AG04449 (cell line): ENCODE results near the gene FAM200C.

Experiments used
- CTCF ChIA-PET: fragments of 350-600 bp; formaldehyde crosslinking; extraction: SDS; loops from one replicate; lab custom pipeline; 2021; ENCODE audit warnings: antibody characterized with exemption; lab: Yijun Ruan, JAX
- POLR2A ChIA-PET: fragments of 400-600, 350-600 bp; formaldehyde crosslinking; extraction: SDS; loops from one replicate; lab custom pipeline; 2020; ENCODE audit warnings: antibody characterized with exemption, inconsistent platforms; lab: Yijun Ruan, JAX
- DNase-seq: peaks from one replicate; pipeline ENCODE4 v3.0.0-alpha.2; 2010; ENCODE audit warnings: low read depth, low spot score
- H3K4me3 ChIP-seq: 2 replicates; pipeline ENCODE4 v1.5.1; 2011; ENCODE audit warnings: low read depth, mild to moderate bottlenecking, control low read depth, low read length
- TF ChIP-seq, protein P1 (sequence below): IDR thresholded peaks from one replicate; pipeline ENCODE4 v1.5.1; 2011; ENCODE audit warnings: mild to moderate bottlenecking, moderate library complexity, low read length, control low read depth, inconsistent platforms; ENCODE audit not compliant: insufficient read depth; ENCODE audit errors: missing control alignments

Gene FAM200C

DNA sequence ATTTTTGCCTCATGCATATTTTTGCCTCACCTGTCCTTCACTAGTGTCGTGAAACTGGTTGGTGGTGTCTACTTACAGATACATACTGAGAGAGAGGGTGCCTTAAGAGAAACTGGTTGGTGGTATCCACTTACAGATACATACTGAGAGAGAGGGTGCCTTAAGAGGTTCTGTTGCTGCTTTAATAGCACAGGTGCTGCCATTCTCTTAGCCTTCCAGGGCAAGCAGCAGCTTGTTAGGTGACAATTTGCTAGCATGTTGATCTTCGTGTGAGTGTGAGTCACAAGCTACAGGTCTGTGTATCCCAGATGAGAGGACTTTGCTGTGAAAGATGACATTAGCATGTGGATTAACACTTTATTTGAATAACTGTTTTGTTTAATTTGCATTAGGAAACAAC lies 23.2 kb upstream of the FAM200C start:
- ChIA-PET CTCF (interaction anchor here (0.9 to 10.2 kb wide), 4 partner anchors 10 to 21 kb away, joined by 3 to 186 read pairs (median 6); no protein-coding TSS in a partner anchor), POLR2A (no interaction called here)
- peak overlapping the region; percentile 71 for H3K4me3 ChIP-seq
- TF ChIP-seq, protein P1, sequence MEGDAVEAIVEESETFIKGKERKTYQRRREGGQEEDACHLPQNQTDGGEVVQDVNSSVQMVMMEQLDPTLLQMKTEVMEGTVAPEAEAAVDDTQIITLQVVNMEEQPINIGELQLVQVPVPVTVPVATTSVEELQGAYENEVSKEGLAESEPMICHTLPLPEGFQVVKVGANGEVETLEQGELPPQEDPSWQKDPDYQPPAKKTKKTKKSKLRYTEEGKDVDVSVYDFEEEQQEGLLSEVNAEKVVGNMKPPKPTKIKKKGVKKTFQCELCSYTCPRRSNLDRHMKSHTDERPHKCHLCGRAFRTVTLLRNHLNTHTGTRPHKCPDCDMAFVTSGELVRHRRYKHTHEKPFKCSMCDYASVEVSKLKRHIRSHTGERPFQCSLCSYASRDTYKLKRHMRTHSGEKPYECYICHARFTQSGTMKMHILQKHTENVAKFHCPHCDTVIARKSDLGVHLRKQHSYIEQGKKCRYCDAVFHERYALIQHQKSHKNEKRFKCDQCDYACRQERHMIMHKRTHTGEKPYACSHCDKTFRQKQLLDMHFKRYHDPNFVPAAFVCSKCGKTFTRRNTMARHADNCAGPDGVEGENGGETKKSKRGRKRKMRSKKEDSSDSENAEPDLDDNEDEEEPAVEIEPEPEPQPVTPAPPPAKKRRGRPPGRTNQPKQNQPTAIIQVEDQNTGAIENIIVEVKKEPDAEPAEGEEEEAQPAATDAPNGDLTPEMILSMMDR, result no peak
- DNase-seq, result no peak

DNA sequence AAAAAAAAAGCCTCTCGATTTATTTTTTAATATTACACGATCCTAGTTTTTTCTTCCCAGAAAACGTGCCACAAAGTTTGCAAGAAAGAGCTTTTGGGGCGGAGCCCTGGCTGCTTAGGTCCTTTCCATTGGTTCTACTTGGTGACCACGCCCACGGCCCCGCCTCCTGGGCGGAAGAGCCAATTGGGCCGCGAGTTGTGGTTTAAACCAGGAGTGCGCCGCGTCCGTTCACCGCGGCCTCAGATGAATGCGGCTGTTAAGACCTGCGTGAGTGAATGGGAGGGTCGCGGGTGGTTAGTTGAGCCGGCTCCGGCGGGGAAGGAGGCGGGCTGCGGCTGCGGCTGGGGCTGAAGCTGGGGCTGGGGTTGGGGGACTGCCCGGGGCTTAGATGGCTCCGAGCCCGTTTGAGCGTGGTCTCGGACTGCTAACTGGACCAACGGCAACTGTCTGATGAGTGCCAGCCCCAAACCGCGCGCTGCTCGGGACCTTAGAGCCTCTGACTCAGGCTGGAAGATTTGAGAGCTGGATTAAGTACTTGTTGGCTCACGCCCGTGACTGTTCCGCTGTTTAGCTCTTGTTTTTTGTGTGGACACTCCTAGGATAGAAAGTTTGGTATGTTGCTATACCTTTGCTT lies 21.9 kb upstream of the FAM200C start, which contains the start of gene PTTG1:
Gene PTTG1, plus strand, starts transcription at position 231 of the 634 bp plus-strand sequence. CDS start 458 bp downstream, outside the sequence.
- CTCF ChIA-PET, result interaction anchor here (0.6 to 10.2 kb wide), 5 partner anchors 12 to 86 kb away, joined by 3 to 186 read pairs (median 3); no protein-coding TSS in a partner anchor
- peak; percentile 67 for DNase-seq

DNA sequence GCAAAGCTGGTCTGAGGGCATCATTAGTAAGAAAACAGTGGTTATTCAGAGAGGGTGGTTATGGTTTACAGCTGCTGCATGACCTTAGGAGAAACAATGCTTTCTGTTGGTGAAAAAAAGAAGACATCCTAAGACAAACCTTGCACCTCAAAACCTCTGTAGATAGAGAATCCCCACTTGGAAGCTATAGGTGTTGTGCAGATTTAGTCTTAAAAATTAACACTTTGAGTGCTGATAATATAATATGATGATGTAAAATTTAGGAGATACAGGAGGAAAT lies 20.4 kb upstream of the FAM200C start:
- DNase-seq, result no peak
- TF ChIP-seq, protein P1, result no peak
- ChIA-PET POLR2A (interaction anchor here (1.2 kb wide), 1 partner anchor 400 kb away, joined by 3 read pairs; no protein-coding TSS in a partner anchor), CTCF (interaction anchor here (1.9 to 3.5 kb wide), 2 partner anchors 8 to 19 kb away, joined by 4 to 23 read pairs; no protein-coding TSS in a partner anchor)
- no peak overlapping the region for H3K4me3 ChIP-seq

More for the DNA sequence above, 21.9 kb upstream of the FAM200C start, which contains the start of gene PTTG1:
- H3K4me3 ChIP-seq, result peak within 1 kb of the TSS; percentile 71
- POLR2A ChIA-PET, result no interaction called here
- TF ChIP-seq, protein P1, result no peak

DNA sequence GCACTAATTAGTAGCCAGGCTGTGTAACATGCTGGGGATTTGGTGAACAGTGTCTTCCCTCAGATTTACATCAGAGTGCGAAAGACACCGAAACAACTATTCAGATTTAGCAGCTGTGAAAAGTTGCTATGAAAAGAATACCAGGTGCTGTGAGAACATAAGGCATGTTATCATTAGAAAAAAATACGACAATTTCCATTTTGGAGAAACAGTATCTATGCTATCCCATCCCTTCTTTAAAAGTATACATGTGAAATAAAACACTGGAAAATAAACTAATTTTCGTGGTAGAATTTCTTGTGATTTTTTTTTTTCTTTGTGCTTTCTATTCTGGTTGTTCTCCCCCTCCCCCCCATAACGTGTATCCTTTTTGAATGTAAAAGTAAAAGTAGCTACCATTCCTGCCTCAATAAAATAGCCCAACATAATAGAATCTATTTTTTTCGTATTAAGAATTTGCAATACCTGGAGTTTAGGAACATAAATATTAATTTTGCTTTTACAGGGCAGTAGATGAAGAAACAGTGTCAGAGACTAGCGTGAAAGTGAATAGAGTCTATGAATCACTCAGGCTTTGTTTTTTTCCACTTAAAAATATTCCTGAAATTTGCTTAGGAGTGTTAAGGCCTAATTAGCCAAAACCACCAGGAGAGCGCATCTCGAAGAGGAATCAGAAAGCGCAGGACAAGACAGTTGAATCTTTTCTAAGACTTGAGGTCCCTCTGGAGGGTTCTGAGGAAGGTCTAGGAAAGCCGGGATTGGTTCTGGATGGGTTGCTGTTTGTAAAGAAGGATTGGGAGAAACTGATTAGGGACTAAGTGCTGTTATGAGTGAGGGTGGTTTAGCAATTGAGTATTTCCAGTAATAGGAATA lies 19.8 kb upstream of the FAM200C start:
- peak overlapping the region; percentile 54 for H3K4me3 ChIP-seq
- DNase-seq, result no peak
- ChIA-PET POLR2A (interaction anchor here (0.7 to 1.2 kb wide), 2 partner anchors 16 to 400 kb away, joined by 3 to 4 read pairs; no protein-coding TSS in a partner anchor), CTCF (interaction anchor here (1.9 to 3.5 kb wide), 3 partner anchors 9 to 19 kb away, joined by 4 to 23 read pairs (median 9); no protein-coding TSS in a partner anchor)
- TF ChIP-seq, protein P1, result no peak

DNA sequence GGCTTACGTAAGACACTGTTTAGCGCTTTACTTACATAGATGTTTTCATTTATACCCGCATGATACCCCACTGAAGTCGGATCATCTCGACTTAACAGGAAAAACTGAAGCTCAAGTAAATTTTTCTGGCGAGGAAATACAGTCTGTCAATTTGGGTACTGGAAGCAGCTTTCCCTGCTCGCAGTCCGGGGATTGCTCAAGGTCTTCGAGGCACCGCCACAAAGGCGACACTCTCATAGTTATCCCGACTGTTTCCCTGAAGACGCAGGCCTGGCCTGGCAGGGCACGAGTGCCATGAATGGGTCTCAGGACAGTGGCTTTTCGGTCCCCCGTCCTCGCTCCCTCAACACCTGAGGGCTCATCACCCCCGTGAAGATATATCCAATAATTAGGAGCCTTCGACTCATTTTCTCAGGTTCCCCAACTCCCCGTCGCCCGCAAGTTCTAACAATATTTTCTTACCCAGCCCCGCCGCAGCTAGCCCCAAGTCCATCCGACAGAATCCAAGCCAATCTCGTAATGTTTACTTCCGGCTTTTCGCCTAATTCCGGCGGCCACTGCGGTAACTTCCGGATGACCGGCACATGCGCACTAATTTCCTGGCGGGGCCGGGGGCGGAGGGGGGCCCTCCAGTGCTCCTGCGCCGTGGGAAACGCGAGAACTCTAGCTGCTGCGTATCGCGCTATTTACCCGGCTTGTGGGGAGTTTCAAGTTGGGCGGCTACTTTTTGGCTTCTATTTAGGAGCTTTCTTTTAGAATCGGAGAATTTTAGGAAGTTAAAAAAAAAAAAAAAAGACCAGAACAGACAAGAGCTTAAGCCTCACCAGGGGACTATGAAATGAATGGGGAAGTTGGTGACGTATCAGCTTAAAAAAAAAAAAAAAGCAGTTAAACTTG lies 19.0 kb upstream of the FAM200C start, which contains the start of gene SLU7:
Gene SLU7, minus strand, starts transcription at position 521 of the 897 bp plus-strand sequence. CDS start 3,787 bp downstream, outside the sequence.
- CTCF ChIA-PET, result interaction anchor here (0.5 to 3.5 kb wide), 7 partner anchors 10 to 419 kb away, joined by 3 to 23 read pairs (median 4); no protein-coding TSS in a partner anchor
- POLR2A ChIA-PET, result interaction anchor here (0.7 to 1.2 kb wide), 3 partner anchors 16 to 399 kb away, joined by 3 to 5 read pairs (median 4); no protein-coding TSS in a partner anchor
- TF ChIP-seq, protein P1, result no peak

More for the DNA sequence above, 19.0 kb upstream of the FAM200C start, which contains the start of gene SLU7:
- peak within 1 kb of the TSS; percentile 97 for H3K4me3 ChIP-seq
- DNase-seq, result peak; percentile 79
